HG03039 (cell line): ENCODE measurements around the gene EML5.
A peak's percentile ranks its signal among the peaks of the same experiment; 100 is the strongest.

Experiments used
- ATAC-seq: cut with Tn5 transposase; IDR thresholded peaks from one replicate; pipeline ENCODE4 v1.9.1; 2021; ENCODE audit warnings: mild to moderate bottlenecking, moderate library complexity; ENCODE audit not compliant: unreplicated experiment

EML5 gene

DNA sequence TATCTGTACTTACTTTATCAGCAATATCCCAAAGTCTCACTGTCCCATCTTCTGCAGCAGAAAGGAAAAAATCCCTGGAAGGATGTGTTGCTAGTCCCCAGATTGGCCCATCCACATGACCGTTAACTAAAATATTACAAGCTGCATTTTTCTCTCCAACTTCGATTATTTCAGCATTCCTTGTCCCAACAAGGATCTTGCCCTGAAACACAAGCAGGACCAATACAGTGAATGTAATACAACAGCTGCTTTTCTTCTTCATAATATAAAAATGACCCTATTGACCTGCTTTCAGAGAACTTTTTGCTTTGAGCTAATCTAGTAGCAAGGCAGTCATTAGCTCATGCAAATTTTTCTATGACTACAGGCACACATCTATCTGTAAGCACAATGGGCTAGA, 171.7 kb downstream of the EML5 start:
- no peak for ATAC-seq

DNA sequence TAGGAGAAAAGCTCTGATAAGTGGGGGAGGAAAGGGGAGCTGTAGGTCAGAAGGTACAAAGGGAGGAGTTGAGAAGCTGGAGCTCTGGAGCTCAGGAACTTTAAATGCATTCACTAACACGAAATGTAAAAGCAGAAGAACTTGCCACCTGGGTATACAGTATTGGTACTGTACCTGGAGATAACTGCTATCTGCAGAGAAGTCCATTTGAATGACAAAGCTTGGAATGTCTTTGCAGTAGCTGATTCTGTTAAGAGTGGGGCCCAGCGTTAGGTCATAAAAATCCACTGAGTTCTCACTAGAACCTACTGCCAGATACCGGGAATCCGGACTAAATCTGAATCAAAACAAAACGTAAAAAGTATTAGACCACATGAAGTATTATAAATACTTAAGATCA, 174.3 kb downstream of the EML5 start:
- ATAC-seq = no peak

DNA sequence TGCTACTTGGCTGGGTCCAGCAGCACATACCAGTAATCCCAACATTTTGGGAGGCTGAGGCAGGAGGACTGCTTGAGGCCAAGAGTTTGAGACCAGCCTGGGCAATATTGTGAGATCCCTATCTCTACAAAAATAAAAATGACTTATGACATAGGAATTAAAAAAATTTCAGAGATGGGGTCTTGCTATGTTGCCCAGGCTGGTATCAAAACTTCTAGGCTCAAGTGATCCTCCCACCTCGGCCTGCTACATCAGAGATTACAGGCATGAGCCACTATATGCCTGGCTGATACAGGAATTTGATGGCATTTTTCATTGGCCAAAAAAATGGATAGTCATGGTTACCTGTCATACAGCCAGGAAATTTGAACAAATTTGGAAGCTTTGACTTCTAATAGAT, 175.3 kb downstream of the EML5 start:
- ATAC-seq = no peak

DNA sequence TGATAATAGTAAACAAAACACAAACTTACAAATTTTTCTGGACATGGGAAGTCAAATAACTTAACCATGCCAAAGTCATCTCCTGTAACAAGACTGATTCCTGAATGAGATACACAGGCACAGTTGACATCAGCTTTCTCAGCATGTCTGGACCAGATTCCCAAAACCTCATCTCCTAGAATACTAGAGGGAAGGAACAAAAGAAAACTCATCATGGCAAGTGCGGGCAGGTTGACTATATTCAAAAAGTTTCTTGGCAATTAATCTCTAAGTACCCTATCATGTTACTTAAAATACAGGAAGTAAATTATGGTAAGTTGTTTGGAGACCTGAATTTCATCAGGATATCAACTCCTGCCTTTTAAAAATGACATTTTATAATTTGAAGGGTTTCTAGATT, 176.1 kb downstream of the EML5 start:
- ATAC-seq = no peak

DNA sequence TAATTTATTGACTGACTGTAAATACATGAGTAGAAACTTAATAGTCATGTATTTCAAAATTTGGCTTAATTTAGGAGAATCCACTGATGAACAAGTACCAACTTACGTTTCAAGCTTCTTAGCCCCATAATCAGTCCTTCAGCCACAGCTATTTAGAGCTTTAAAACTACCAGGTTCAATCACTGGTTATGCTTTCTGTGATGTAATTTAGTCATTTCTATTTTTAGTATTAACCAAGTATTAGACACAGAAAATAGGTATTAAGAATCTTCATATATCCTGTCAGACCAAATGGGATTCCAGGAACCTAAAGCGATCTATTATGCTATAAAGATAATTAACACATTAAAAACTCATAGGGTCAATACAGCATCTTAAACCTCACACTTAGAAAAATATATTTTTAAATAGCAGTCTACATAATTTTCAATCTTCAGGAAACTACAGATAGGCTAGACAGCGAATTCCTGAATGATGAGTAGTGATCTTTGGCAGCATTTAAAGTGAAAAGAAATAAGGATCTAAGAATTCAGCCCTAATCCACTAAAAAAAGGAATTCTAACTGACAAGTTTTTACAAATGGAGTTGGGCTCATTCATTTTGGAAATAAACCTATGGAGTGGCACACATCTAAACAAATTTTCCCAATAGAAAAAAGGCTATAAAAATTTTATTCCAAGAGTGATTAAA, 178.4 kb downstream of the EML5 start:
- no peak for ATAC-seq

DNA sequence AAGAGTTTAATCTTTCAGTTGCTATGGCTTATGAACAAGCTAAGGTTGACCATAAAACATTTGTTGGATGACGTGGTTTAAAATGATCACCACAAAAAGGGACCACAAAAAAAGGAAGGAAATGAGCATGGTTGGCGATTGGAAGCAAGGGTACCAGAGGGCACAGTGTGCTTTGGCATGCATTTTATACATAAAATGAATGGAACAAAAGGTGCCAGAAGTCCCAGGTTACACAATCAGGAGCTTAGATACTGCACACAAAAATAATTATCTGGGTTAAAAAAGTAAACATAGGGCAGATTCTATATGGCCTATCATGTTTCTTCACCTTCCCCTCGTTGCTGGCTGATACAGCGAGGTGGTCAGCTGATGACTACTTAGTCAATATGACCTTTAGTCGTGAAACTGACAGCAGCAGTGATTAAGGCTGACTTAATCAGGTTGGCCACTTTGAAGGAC, 179.2 kb downstream of the EML5 start:
- no peak for ATAC-seq

DNA sequence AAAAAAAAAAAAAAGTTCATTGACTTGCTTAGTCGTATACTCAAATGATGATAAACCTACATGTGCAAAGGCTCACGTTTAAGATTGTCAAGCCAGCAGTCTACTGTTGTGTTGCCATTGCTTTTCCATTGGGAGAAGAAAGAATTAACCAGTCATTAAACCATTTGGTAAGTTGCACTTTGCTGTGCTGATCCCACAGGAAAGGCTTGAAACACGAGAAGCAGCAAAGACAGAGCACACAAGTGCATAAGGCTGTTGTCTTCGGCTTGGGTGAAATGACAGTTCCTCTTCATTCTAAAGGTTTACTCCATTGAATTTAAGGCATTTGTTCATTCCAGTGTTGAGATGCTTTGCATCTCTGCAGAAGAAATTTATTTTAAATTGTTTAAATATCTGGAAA, 179.8 kb downstream of the EML5 start:
- no peak for ATAC-seq

DNA sequence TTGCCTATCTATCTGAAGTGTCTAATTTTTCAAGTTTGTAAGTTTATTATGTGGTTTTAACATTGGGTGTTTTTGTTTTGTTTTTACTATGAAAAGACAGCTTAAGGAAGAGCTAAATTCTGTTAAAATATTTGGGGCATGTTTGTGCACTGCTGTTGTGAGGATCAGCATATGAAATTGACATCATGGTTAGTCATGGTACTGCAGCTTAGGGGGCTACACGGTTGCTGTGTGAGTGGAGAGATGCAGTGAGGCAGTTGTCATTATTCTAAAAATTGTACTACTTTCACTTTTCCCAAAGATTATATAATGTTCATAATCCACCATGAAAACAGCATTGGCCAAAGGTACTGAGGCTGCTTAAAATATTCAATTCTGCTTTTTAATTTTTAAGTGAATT, 180.9 kb downstream of the EML5 start:
- no peak for ATAC-seq

DNA sequence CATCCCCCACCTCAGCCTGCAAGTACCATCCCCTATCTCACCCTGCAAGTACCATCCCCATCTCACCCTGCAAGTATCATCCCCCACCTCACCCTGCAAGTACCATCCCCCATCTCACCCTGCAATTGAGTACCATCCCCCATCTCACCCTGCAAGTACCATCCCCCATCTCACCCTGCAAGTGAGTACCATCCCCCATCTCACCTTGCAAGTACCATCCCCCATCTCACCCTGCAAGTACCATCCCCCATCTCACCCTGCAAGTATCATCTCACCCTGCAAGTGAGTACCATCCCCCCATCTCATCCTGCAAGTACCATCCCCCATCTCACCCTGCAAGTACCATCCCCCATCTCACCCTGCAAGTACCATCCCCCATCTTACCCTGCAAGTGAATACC, 184.9 kb downstream of the EML5 start:
- no peak for ATAC-seq

DNA sequence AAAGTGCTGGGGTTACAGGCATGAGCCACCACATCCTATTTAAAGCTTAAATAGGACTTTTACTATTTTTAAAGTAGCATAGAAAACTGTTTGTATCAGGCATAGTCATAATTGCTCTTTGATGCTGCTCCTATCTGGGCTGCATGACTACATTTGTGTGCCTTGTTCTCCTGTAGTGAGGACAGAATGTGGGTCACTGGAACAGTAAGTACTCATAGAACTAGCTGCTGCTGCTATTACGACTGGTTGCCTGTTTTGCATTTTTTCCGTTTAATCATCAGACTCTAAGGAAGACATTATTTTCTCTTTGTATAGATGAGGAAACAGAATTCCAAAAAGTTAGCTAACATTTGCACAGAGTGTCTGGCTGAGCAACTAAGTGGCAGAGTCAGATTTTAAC, 187.2 kb downstream of the EML5 start:
- ATAC-seq = no peak

DNA sequence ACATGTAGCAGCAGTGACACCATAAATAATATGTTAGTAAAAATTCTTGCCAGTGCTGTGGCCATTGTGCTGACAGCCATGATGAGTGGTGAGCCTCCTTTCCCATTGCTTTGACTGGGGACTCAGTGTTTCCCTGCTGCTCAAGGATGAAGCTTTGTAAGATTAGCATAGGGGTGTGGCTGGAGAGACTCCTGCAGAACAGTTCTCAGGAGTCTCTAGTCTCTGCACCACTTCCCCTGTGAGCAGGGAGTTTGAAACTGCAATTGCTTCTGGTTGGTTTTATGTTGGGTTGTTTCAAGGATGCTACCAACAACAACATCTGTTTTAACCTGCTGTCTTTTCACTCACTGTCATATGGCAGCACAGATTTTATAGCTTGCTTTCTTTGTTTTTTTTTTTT, 188.5 kb downstream of the EML5 start:
- no peak for ATAC-seq

DNA sequence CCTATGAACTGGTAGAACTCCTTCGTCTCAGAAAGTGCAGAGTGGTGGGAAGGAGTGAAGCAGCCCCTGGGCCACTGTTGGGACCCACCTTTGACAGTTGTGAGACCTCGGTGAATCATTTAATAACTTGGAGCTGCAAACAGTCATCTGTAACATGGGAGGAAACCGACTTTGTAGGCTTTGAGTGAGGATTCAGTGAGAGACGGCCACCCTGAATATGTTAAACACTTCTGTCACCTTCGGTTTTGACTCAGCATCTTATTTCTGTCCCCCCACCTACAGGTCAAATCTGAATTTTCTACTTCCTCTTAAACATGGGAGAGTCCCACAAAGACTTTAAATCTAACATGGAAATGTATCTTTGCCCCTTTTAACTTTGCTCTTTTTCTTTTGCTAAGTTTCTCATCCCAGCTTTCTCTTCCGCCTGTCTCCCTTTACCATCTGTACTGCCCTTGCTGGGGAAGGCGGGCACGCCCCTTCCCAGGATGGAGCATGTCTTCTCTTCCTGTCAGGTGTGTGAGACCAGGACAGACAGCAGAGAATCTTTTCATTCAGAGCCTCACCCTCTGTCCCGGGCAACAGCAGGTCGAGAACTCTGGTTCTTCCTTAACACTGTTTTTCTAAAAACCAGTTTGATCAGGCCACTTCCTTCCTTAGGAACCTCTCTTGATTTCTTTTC, 192.9 kb downstream of the EML5 start:
- ATAC-seq = peak; percentile 85

DNA sequence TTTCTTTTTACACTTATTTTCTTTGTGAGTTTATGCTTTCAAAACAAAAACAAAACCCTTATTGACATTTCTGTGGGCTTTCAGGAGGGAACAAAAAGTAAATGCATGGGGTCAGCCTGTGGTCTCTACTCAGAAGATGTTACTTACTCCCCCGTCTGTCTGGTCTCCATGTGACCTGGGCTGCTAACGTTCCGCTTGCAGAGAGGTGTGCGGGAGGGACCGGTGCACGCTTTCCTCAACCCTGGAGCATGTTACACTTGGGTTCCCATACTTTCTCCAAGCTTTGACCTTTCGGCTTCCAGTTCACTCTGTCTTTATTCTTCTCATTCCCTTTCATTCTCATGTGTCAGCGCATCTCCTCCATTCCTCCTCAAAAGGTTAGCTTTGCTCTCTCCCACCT, 193.4 kb downstream of the EML5 start:
- ATAC-seq = peak; percentile 23

DNA sequence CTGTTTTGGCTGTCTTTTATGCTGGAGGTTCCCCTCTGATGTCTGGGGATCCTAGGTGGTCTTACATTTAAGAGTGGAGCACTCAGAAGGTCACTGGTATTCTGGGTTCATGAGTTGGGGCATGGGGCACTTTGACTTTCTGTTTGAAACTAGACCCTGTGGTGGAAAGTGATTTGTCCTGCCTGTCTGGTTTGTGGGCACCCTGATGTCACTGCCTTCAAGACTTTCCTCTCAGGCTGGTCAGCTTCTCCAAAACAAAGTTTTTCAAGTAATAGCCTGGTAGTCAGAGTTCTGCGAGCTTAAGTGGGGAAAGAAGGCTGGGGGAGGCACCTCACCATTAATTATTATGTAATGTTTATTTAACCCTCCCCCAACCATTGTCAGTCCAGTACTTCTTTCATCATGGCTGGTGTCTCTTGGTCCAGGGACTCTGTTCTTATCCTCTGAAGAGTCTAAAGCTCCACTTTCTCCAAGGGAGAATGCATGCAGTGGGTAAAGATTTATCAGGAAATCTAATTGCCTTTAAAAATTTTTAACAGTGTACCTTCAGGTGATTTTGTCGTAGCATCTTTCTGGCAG, 194.6 kb downstream of the EML5 start:
- no peak for ATAC-seq

DNA sequence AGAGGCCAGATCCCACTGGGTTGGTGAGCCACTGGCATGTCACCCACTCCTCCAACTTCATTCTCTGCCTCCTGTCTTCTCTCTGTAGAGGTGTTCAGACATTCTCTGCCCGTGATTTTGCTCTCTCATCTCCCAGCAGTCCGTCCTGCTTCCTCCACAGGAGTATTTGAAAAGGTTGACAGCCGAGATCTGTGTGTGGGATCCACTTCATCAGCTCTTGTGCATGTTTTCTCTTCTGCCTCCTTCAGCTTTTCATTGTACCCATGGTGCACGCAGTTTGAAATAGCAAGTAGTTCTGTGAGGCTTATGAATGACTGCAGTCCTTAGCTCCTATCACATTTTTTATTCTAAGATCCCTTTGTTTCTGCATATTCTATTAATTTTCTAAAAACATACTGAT, 195.2 kb downstream of the EML5 start:
- ATAC-seq = no peak

DNA sequence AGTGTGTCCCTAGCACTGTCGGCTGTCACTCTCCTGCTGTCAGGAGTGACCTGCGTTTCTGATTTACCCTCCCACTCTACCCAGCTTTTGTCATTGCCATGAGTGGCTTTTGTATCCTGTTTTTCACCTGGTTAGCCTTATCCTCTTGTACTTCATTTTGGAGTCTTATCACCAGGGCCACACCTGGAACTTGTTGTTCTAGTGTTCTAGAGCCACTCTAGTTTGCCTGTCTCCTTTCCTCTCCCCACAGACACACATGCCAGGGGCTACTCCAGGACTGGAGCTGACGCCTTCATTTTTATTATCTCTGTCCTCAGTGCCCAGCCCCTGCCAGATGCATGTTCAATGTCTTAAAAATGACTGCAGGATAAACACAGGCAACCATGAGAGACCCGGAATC, 195.7 kb downstream of the EML5 start:
- no peak for ATAC-seq

DNA sequence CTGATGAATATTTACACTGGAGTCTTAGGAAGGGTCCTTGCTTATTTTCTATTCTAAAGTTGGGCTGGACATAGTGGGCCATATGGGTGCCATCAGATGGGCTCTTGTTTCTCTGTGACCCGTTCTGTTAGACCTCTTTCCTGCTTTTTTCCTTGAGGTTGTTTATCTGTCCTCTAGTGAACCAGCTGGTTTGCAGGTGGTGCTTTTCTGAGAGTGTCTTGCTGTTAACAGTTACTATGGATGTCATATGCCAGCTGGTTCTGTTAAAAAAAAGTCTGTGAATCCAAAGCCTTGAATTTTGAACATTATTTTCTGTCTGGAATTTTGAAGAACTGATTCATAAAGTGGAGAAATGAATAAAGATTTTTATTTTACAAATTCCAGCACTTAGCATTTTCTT, 200.7 kb downstream of the EML5 start:
- ATAC-seq = no peak

DNA sequence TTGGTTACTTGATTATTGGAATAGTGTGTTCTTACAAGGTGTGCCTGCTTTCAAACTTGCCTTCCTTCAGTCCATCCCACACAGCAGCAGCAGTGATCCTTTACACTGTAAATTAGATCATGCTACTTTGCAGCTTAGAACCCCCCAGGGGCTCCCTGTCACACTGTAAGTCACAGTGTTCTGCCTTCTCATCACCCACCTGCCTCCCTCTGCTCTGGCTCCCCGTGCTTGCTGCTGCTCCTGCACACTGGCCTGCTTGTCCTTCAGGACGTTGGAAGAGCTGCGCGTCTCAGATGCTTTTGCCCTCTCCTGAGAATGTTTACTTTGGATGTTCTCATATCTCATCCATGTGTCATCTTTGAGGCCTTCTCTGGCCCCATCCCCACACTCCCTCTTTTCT, 202.6 kb downstream of the EML5 start:
- no peak for ATAC-seq

DNA sequence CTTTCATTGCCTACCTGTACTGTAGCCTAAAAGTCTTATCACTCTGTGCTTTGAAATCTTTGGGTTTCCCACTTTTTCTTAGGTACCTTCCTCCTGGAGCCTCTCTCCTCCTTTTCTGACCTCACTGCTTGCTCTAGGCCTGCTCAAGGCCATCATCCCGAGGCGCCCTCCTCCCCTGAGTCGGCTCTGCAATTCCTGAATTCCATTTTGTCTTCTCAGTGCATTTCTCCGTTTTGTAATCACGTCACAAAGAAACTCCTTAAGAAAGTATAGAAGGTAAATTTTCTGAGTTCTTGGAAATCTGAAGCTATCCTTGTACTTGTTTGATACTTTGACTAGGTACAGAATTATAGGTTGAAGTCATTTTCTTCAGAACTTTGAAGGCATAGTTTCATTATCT, 204.7 kb downstream of the EML5 start:
- no peak for ATAC-seq

DNA sequence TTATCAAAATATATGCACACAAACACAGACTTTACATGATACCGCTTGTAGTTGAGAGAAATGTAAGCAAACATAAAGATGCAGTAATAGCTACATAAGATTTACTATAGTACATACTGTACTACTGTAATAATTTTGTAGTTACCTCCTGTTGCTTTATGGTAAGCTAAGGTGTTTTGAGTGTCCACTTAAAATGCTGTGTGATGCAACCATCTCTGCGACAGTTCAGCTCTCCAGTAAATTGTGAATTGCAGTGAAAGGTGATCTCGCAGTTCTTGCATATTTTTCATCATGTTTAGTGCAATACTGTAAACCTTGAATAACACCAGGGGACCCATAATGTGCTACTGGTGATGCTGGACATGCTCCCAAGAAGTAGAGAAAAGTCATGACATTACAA, 208.3 kb downstream of the EML5 start:
- ATAC-seq = no peak

DNA sequence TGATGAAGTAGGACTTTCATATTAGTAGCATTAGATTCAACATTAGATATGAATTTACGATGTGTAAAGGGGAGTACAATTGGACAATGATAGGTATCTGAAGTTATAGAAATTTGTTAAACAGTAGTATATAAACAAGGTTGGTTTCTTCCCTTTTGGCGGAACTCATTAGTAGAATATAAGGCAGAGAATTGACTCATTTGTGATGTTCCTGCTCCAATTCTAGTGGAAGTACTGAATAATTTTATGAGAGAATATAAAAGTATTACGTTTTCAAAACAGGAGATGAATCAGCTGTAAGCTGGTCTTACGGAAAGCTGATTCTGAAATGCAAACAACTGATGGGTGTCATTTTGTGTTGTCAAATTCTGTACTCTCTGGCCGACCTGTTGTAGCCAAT, 216.5 kb downstream of the EML5 start:
- ATAC-seq = no peak

DNA sequence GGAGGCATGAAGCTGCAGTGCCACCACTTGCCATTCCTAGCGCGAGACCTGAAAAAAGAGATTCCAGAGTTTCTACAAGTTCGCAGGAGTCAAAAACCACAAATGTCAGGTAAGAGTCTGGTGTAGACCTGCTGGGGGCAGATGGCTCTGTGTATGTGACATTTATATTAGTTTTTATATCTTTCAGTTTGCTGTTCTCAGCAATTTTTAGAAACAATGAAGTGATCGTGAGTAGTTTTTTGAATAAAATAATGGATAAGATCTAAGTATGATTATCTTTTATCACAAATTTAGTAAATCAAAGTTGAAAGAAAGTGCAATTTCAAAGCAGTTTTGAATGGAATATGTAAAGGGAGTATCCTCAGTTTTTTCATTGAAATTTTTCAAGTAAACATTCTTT, 220.6 kb downstream of the EML5 start:
- no peak for ATAC-seq

DNA sequence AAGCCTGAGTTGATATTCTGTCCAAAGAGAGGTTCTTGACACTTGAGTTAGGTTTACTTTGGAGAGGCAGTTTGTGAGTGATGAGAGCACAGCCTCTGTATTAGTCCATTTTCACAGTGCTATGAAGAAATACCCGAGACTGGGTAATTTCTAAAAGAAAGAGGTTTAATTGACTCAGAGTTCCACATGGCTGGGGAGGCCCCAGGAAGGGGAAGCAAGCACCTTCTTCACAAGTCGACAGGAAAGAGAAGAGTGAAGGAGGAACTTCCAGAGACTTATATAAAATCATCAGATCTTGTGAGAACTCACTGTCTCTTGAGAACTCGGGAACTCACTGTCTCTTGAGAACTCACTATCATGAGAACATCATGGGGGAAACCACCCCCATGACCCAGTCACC, 224.6 kb downstream of the EML5 start:
- ATAC-seq = no peak
